ENCODE results near the gene GLP1R. TPM values are rescaled to one million over a fixed set of nuclear protein-coding genes. Genes with fewer than 3 reads are reported as not detected.

GLP1R gene
- polyA plus RNA-seq, 3 donors: 0.65 to 0.75 (median 0.71) TPM

DNA sequence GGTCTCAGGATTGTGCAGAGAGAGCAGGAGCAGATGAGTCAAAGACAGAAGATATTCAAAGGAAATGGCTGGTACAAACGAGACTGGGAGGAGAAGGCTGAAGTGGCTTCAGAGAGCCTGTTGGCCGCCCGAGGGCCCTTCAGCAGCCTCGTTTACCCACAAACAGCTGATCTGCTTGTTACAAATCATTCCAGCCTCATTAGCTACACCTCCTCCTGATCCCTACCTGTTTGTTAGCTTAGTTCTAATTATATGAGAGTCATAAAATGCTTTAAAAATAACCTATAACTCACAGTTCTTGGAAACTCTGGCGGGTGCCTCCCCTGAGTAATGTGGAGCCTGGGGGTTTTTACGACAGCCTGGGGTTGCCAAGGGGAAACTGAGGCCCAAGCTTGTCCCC, 12.6 kb downstream of the GLP1R start:
- DNase-seq (ENCODE audit: low read depth in 3 of 3, low spot score in 2 of 3): no peak

DNA sequence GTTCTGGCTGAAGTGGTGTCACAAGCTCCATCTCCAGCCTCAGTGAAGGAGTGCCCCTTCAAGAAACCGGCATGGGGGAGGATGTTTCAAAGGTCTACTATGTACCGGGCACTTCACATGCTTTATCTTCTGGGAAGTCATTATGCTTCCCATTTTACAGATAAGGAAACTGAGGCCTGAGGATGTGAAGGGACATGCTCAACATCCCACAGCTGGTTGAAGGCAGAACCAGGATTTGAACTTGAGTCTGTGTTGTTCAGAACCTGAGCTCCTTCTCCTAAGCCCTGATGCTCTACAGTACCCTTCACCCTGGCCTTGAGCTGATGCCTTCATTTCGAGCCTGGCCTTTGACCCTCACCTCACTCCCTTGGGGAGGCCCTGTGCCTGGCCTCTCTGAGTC, 13.0 kb downstream of the GLP1R start:
- DNase-seq (ENCODE audit: low read depth in 3 of 3, low spot score in 2 of 3): no peak

DNA sequence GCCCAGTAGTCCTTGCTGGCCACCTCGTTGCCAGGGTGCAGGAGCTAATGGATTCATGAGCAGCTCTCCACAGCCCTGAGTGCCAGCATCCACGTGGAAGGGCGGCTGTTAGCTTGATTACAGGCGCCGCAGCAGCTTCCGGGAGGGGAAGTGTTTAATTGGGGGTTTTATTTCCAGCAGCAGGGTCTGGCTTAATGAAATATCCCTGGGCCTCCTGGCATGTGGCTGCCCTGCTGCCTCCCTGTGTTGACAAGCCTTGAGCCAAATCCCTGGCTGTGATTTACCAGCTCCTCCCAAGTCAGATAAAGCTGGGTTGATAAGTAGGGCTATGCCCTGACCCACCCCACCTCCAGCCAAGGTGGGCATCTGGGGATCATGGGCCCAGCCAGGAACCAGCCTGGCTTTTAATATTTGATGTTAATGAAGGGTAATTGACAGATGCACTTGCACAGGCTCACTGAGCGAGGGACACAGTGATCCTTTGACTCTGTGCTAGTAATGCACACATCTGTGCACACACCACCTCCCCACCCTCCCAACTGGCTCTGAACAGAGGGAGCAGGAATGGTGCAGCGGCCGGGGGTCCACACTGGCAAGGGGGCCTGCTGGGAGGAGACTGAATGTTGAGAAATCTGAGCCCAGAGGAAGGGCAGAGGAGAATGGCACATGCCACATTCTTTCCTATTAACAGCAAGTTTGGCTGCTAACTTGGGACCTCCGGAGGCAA, 13.6 kb downstream of the GLP1R start:
- no peak for DNase-seq (ENCODE audit: low read depth in 3 of 3, low spot score in 2 of 3)

DNA sequence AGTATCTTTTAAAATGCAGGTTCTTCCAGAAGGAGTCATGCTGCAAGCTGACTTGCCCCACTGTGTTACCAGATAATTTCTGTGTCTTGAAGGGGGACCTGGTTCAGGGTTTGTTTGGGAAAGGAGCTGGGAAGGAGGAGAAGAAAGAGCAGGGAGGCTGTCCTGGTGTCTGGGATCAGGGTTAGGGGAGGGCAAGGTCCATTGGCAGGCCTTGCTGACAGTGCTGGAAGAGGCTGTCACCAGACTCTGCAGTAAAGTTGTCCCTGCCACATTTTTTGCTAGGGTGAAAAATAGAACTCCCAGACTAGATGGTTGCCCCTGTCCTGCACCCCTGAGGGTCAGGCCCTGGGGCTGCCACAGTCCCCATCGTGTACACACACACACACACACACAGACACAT, 14.9 kb downstream of the GLP1R start:
- no peak for DNase-seq (ENCODE audit: low read depth in 3 of 3, low spot score in 2 of 3)

DNA sequence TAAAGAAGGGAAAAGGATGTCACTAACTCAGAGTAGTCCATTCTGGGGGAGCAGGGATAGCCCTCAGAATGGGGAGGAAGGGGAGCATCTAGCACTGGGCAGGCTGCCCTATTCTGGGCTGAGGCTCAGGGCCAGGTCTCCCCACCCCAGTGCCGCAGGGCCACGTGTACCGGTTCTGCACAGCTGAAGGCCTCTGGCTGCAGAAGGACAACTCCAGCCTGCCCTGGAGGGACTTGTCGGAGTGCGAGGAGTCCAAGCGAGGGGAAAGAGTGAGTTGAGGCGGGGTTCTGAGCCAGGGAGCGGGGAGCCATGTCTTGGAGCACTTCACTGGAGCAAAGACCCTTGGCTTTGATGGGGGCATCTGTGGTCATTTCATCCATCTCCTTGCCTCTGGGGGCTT, 17.0 kb downstream of the GLP1R start:
- no peak for DNase-seq (ENCODE audit: low read depth in 3 of 3, low spot score in 2 of 3)

DNA sequence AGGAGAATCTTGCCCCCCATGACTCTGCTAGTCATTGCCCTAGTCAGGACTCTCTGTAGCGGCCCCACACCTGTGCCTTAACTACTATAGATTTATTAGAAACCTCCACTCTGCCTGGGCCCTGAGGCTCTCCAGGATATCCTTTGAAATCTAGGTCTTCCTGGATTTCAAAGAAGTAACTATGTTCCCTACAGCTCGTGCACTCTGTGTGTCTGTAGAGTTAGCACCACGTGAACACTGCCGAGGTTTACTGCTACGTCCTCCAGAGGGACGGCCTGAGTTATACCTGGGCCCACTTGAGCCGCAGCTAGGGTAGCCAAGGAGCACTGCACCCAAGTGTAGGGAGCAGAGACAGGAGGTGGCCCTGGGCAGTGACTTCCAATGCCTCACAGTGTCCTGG, 19.8 kb downstream of the GLP1R start:
- no peak for DNase-seq (ENCODE audit: low read depth in 3 of 3, low spot score in 2 of 3)

DNA sequence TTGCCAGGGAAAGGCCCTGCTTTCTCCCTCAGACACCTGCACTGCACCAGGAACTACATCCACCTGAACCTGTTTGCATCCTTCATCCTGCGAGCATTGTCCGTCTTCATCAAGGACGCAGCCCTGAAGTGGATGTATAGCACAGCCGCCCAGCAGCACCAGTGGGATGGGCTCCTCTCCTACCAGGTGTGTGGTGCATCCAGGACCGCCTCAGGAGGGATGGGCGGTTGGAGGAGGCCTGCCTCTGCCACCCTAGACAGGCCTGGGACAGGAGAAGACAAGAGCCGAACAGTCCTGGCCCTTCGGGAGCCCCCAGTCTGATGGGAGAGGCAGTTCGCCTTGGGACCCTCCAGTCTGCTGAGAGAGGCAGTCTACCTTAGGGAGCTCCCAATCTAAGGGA, 24.2 kb downstream of the GLP1R start:
- DNase-seq (ENCODE audit: low read depth in 3 of 3, low spot score in 2 of 3): no peak

DNA sequence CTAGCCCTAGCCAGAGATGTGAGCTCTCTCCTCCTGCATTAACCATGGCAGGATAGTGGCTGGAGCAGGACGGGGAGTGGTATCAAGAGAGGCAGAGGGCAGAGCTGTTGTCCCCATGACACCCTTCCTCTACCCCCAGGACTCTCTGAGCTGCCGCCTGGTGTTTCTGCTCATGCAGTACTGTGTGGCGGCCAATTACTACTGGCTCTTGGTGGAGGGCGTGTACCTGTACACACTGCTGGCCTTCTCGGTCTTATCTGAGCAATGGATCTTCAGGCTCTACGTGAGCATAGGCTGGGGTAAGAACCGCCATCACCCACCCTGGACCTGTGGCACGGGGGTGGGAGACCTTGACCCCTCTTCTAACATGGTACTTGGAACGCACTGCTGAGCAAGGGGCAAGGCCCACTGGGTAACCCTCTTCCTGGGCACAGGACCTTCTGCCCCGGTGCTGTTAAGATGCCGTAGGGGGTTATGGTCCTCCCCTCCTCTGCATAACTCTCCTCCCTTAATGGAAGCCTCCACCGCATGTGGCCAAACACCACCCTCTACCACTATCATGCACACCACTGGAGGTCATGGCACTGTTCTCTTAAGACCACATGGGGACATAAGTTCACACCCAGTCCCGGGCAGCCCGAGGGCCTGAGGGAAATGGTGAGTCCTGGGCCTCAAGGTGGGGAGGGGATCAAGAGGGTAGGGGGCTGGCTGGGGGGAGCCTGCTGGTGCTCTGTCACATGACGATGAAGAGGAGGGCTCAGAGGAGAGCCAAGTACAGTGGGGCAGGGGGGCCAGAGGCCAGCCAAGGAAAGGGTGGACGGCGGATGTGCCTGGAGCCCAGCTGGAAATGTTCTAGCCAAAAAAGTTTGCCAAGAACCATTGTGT, 25.1 kb downstream of the GLP1R start:
- no peak for DNase-seq (ENCODE audit: low read depth in 3 of 3, low spot score in 2 of 3)

DNA sequence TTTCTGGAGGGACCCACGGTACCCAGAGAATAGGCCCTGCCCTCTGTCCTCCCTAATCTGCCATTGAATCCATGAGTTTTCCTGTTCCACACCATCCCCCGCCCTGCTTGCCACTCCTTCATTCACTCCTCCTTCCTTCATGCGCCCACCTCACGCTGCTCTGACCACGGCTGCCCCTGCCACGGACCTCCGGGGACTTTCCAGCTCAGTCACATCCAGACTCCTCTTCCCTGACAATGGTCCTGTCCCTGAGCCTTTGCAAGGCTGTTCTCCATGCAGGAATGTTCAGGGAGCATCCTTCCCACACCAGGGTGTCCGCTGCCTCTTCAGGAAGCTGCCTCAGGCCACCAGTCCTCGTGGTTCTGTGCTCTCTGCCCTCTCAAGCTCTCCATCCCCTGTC, 25.9 kb downstream of the GLP1R start:
- DNase-seq (ENCODE audit: low read depth in 3 of 3, low spot score in 2 of 3): no peak

DNA sequence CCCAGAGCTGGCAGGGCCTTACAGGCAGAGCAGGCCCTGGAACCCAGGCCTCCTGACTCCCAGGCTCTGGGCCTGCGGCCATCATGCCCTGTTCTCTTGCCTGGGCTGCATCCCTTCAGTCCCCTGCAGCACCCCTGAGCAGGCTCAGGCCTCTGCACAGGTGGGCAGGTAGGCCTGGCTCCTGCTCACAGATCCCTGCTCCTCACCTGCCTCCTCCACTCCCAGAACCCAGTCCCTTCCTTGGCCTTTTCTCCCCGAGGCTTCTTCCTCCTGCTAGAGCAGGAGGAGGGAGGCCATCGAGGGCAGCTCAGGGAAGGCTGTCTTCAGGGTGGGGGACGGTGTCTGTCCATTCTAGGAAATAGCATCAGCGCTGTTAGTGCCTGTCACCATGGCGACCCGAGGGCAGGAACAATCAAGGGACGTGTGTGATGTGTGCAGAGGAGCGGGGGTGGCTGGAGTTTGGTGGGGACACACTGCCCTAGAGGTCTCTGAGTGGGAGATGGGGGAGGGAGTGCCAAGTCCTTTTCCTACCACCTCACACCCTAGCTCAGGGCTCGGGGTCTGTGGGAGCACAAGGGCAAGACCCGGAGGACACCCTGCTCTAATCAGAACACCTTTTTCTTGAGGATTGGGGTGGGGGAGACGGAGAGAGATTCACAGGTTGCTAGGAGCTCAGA, 26.6 kb downstream of the GLP1R start:
- DNase-seq (ENCODE audit: low read depth in 3 of 3, low spot score in 2 of 3): no peak

DNA sequence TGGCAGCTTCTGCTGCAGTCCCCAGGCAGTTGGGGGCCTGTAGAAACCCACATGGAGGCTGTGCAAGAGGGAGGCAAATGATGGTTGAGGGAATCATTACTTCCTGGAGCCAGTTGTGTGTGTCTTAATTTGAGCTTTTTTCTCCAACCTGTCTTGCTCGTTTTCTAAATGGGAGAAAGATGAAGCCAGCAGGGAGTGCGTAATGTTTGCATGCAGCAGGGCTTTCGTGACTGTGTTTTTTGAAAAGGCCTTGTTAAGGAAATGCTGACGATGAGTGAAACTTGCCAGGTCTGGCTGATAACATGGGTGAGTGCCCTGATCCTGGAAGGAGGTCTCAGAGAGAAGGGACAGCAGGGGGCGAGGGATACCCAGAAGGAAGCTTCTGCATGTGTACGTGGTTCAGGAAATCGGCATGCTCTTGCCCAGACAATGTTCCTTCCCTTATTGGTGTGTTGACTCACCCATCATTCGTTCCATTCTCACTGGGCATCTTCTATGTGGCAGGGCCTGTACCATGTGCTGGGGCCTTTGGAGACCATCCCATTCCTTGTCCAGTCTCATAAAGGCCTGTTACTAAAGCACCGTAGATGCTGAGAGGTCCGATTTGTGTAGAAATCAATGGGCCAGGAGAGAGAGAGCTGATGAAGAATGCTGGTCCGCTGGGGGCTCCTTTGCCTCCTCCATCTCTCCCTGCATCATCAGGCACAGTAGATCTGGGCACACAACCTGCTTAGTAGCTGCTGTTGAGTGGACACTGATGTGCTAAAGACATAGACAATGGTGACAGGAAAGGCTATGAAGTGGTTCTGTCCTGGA, 27.4 kb downstream of the GLP1R start:
- DNase-seq (ENCODE audit: low read depth in 3 of 3, low spot score in 2 of 3): no peak

DNA sequence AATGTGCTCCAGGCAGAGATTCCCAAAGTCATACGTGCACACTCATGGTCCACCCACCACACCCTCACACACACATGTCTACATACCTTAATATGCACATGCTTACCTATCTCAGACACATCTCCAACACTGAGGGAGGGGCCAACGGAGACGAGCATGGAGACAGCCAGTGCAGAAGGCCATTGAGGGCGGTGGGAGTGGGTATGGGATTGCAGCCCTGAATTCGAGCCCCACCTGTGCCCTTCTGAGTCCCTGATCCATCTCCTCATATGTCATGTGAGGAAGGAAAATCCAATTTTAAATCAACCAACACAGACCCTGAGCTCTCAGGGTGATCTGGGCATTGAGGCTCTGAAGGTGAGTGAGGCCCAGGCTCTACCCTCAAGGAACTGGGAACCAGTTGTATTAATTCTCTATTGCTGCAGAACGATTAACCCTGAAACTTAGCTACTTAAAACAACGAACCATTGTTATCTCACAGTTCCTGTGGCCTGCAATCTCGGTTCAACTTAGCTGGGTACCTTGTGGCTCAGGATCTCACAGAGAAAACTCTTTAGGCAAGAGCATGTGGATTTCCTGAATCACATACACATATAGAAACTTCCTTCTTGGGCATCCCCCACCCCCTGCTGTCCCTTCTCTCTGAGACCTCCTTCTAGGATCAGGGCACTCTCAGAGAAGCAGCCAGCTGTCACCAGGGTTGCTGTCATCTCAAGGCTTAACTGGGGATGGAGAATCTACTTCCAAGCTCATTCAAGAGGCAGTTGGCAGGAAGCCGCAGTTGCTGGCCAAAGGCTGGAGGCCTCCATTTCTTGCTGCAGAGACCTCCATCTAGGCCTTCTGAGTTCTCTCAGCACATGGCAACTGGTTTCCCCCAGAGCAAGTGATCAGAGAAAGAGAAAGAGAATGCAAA, 28.3 kb downstream of the GLP1R start:
- DNase-seq (ENCODE audit: low read depth in 3 of 3, low spot score in 2 of 3): no peak

DNA sequence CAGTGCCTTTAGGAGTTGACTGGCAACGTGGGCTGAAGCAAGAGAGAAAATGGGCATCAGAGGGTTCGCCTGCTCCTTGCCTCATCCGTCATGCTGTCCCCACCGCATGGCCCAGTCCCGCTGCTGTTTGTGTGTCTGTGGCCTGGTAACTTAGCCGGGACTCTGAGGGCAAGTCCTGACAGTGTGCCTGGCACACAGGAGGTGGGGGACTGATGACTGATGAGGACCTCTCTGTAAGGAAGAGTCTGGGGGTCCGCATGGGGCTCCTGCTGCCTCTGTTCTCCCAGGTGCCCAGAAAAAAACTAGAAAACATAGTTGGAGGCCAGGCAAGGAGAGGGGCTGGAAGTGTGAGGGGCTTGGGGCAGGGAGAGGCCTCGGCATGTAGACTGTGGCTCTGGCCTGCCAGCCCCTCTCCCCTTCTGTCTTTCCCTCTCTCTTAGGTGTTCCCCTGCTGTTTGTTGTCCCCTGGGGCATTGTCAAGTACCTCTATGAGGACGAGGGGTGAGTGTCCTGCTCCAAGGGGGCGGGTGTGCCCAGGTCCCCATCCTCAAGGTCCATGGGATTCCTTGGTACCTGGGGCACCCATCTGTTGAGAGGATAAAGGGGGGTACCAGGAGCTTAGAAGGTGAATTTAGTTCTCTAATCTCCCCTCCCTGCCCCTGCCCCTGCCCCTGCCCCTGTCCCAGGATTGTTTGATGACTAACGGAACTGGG, 29.5 kb downstream of the GLP1R start:
- DNase-seq (ENCODE audit: low read depth in 3 of 3, low spot score in 2 of 3): no peak

DNA sequence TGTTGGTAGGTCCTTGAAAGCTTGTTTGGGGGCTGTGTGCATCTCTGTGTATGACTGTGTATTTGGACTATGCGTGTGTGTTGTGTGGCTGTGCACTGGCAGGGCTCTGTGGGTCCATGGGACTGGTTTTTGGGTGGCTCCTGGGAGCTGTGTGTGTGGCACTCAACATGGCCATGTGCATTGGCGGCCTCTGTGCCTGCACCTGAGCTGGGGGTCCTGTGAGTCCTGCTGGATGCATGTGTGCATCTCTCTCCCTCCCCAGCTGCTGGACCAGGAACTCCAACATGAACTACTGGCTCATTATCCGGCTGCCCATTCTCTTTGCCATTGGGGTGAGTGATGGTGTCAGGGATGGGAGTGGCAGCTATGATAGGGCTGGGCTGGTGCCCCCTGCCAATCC, 30.1 kb downstream of the GLP1R start:
- DNase-seq (ENCODE audit: low read depth in 3 of 3, low spot score in 2 of 3): no peak

DNA sequence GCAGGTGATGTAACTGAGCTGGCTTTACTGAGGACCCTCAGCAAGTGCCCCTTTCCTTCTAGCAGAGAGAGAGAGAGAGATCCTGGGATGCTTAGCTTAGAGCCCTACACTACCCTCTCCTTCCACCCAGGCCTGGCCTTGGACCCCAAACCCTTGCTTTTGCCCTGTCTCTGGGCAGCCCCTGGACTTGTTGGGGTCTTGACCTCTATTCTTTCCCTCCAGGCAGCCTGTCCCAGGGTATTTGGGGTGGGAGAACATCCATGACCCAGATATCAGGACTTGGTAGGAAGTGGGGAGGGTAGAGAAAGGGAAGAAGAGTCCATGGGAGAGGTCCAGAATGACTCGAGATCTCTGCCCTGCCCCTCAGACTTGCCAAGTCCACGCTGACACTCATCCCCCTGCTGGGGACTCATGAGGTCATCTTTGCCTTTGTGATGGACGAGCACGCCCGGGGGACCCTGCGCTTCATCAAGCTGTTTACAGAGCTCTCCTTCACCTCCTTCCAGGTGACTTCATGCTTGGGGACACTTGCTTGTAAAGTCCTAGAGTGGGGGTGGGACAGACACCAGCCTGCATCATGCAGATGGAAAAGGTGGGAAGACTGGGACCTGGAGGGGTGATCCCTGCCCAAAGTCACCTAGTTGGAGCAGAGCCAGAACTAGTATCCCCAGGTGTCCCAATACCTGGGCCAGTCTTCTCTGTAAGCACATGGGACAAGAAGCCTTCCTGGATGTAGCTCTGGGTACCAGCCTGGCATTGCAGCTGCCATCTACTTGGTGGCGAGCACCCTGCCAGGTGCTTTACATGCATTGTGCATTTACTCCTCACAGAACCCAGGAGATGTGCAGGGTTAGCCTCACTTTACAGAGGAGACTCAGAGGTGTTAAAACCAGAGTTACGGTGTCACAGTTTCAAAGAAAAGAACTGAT, 30.9 kb downstream of the GLP1R start:
- DNase-seq (ENCODE audit: low read depth in 3 of 3, low spot score in 2 of 3): no peak

DNA sequence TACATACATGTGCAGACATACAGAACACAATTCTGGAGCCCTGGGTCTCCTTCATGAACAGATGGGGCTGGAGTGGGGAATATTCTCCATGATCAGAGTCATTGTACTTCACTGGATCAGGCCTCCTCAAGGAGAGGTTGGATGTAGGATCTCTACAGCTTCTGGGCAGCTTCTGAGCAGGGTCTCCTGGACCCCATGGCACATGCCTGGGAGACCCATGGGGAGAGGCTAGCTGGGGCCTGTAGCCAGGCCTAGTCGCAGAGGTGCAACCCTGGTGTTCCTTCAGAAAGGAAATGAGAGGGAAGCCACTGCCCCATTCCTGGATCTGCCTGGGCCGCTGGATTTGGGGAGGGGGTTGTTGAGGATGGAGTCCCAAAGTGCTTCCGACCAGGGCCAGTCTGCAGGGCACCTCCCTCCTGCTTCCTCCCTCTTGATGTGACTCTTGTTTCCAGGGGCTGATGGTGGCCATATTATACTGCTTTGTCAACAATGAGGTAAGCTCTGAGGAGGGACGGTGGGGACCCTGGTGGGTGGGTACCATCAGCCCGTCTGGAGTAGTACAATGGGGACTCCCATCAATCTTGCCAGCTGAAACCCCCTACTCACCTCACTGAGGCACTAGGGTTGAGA, 31.8 kb downstream of the GLP1R start:
- DNase-seq (ENCODE audit: low read depth in 3 of 3, low spot score in 2 of 3): no peak

DNA sequence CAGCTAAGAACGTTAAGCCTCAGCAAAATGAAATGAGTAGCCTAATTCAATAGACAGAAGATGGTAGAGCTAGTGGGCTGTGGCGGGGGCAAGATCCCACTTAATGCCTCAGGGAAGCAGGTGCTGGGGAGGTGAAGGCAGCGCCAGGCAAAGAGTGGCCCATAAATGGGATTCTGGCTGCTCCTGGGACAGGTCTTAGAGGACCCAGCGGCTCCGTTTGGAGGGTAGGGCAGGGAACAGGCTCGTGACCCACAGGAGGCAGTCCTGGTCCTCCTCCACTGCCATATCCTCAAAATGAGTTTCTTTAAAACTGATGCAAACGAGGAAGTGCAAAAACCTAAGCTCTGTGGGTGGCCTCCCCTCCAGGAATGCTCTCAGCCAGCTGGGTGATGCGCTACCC, 33.7 kb downstream of the GLP1R start:
- no peak for DNase-seq (ENCODE audit: low read depth in 3 of 3, low spot score in 2 of 3)

DNA sequence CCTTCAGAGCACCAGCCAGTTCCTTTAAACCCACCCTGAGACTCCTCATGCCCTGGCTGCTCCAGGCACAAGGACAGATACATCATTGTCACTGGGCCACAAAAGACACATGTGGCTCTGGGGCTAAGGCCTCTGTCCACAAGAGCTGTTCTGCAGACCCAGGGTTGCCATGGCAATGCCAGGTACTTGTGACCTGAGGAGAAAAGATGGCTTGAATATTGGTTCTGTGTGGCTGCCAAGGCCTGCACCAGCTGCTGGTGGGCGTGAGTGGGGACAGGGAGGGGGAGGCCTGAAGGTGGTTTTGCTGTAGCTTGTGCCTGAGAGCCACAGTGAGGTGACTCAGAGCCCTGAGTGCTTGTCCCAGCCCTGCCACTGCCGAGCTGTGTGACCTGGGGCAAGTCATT, 34.7 kb downstream of the GLP1R start:
- DNase-seq (ENCODE audit: low read depth in 3 of 3, low spot score in 2 of 3): no peak
